Measurements from ENCODE around the gene RSPO4.

The RSPO4 gene

DNA sequence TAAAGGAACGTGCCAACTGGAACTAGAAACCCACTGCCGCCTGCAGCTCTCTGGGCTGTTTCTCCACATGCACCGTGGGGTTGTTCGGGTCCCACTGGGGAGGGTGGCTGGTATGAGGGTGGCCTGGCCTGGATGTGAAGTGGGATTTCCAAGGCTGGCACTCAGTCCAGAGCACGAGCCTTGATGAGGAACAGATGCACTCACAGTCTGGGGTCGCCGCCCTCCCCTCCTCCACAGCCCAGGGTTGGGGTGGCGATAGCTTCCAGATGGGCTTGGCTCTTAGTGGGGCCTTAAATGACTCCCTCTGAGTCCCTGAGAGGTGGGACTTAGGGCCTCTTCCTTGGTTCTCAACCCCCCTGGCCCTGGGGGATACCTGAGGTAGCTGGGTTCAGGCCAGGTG is 55.3 kb downstream of the RSPO4 start:
- Histone ChIP-seq H3K36me3 (ENCODE audit: control insufficient read depth in 2 of 2, insufficient read depth in 2 of 2, low read length in 2 of 2) (no peaks in the 10 kb centered on the region), H3K9ac (ENCODE audit: low read depth in 1 of 2, low read length in 2 of 2) (no peak overlapping the region), H3K4me1 (ENCODE audit: control insufficient read depth in 2 of 2, insufficient read depth in 2 of 2, low read length in 2 of 2) (no peaks in the 10 kb centered on the region), H3K9me3 (ENCODE audit: control insufficient read depth in 2 of 2, low read length in 2 of 2) (no peaks in the 10 kb centered on the region), H3K27ac (ENCODE audit: low read depth in 2 of 2, low read length in 2 of 2) (no peak overlapping the region), H3K27me3 (ENCODE audit: control insufficient read depth in 2 of 2, insufficient read depth in 2 of 2, low read length in 2 of 2) (peaks cover 0 to 2% of the 10 kb centered on the region in 2 donors), H3K4me3 (ENCODE audit: low read length in 2 of 2) (no peak overlapping the region)

DNA sequence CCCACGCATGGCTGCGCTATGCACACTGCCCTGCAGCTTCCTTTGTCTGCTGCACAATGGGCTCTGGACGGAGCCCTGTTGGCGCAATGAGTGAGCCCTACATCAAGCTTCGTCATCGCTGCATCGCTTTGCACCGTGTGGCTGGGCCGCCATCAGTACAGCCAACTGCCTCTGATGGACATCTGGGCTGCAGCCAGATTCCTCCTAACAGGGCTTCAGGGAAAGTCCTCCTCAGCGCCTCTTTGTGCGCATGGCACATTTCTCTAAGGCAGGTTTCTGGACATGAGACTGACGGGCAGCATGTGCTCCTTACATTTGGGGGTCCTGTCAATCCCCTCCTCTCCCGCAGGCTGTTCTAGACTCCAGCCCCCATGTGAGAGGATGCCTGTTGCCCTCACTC is 56.3 kb downstream of the RSPO4 start:
- Histone ChIP-seq H3K4me3 (ENCODE audit: low read length in 2 of 2) (no peak overlapping the region), H3K36me3 (ENCODE audit: control insufficient read depth in 2 of 2, insufficient read depth in 2 of 2, low read length in 2 of 2) (no peaks in the 10 kb centered on the region), H3K27me3 (ENCODE audit: control insufficient read depth in 2 of 2, insufficient read depth in 2 of 2, low read length in 2 of 2) (peaks cover 0 to 2% of the 10 kb centered on the region in 2 donors), H3K9me3 (ENCODE audit: control insufficient read depth in 2 of 2, low read length in 2 of 2) (no peaks in the 10 kb centered on the region), H3K27ac (ENCODE audit: low read depth in 2 of 2, low read length in 2 of 2) (no peak overlapping the region), H3K9ac (ENCODE audit: low read depth in 1 of 2, low read length in 2 of 2) (no peak overlapping the region), H3K4me1 (ENCODE audit: control insufficient read depth in 2 of 2, insufficient read depth in 2 of 2, low read length in 2 of 2) (no peaks in the 10 kb centered on the region)

DNA sequence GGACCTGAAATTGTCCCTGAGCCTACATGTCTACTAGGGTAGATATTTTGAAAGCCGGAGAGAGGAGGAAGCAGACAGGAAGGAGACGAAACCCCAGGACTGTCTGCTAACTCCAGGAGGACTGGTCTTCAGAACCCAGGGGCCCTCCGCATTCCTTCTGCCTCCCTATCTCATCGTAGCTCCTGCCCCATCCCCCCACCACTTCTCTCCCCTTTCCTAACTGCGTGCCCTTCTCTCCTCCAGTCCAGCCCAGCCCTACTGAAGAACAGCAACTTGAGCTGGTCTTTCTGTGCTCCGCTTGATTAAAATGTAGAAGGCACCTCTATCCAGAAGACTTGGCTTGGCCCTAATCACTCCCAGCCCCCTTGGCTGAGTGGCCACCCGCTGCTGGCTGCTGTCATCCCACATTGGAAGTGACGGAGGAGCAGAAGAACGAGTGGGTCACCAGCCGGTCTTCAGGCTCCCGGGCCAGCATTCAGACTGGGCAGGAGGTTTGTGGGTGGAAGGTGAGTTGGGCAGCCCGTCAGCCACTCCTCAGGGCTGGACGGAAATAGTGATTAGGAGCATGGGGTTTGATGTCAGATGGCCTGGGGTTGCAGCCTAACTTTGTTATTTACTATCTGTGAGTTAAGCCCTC is 57.2 kb downstream of the RSPO4 start:
- H3K9me3 ChIP-seq (ENCODE audit: control insufficient read depth in 2 of 2, low read length in 2 of 2): no peaks in the 10 kb centered on the region
- no peak overlapping the region for H3K27ac ChIP-seq (ENCODE audit: low read depth in 2 of 2, low read length in 2 of 2)
- H3K4me1 ChIP-seq (ENCODE audit: control insufficient read depth in 2 of 2, insufficient read depth in 2 of 2, low read length in 2 of 2): no peaks in the 10 kb centered on the region
- H3K36me3 ChIP-seq (ENCODE audit: control insufficient read depth in 2 of 2, insufficient read depth in 2 of 2, low read length in 2 of 2): no peaks in the 10 kb centered on the region
- no peak overlapping the region for H3K9ac ChIP-seq (ENCODE audit: low read depth in 1 of 2, low read length in 2 of 2)
- H3K4me3 ChIP-seq (ENCODE audit: low read length in 2 of 2): no peak overlapping the region
- H3K27me3 ChIP-seq (ENCODE audit: control insufficient read depth in 2 of 2, insufficient read depth in 2 of 2, low read length in 2 of 2): peaks cover 0 to 2% of the 10 kb centered on the region in 2 donors

DNA sequence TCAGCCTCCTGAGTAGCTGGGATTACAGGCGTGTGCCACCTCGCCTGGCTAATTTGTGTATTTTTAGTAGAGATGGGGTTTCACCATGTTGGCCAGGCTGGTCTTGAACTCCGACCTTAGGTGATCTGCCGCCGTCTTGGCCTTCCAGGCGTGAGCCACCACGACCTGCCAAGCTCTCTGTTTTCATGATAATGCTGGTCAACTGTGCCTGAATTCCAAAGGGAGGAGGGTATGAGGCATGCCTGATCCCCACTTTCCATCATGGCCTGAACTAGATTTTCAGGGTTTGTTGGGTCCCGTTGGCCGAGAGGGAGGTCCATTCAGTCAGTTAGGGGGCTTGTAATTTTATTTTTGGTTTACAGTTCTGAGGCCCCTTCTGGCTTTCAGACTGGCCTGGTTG is 58.0 kb downstream of the RSPO4 start:
- no peaks in the 10 kb centered on the region for H3K4me1 ChIP-seq (ENCODE audit: control insufficient read depth in 2 of 2, insufficient read depth in 2 of 2, low read length in 2 of 2)
- H3K36me3 ChIP-seq (ENCODE audit: control insufficient read depth in 2 of 2, insufficient read depth in 2 of 2, low read length in 2 of 2): no peaks in the 10 kb centered on the region
- H3K9me3 ChIP-seq (ENCODE audit: control insufficient read depth in 2 of 2, low read length in 2 of 2): no peaks in the 10 kb centered on the region
- no peak overlapping the region for H3K9ac ChIP-seq (ENCODE audit: low read depth in 1 of 2, low read length in 2 of 2)
- H3K27ac ChIP-seq (ENCODE audit: low read depth in 2 of 2, low read length in 2 of 2): no peak overlapping the region
- peaks cover 0 to 2% of the 10 kb centered on the region in 2 donors for H3K27me3 ChIP-seq (ENCODE audit: control insufficient read depth in 2 of 2, insufficient read depth in 2 of 2, low read length in 2 of 2)
- no peak overlapping the region for H3K4me3 ChIP-seq (ENCODE audit: low read length in 2 of 2)

DNA sequence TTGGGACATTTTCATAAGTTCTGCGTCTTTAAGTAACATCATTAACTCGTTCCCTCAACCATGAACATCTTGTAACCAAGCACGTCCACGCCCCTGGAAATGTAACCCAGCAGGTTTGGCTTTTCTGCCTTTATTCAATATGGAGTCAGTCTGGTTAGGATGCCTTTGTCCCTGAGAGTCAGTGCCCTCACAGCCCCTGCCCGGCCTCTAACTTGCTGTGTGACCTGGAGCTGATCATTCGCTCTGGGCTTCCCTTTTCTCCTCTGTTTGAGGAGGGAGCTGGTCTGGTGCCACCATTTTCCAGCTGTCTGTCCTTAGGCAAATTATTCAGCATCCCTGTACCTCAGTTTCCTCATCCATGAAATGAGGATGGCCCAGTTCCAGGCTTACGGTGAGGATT is 59.5 kb downstream of the RSPO4 start:
- no peak overlapping the region for H3K27ac ChIP-seq (ENCODE audit: low read depth in 2 of 2, low read length in 2 of 2)
- no peaks in the 10 kb centered on the region for H3K9me3 ChIP-seq (ENCODE audit: control insufficient read depth in 2 of 2, low read length in 2 of 2)
- no peak overlapping the region for H3K4me3 ChIP-seq (ENCODE audit: low read length in 2 of 2)
- no peaks in the 10 kb centered on the region for H3K36me3 ChIP-seq (ENCODE audit: control insufficient read depth in 2 of 2, insufficient read depth in 2 of 2, low read length in 2 of 2)
- no peak overlapping the region for H3K9ac ChIP-seq (ENCODE audit: low read depth in 1 of 2, low read length in 2 of 2)
- H3K27me3 ChIP-seq (ENCODE audit: control insufficient read depth in 2 of 2, insufficient read depth in 2 of 2, low read length in 2 of 2): peaks cover 0 to 2% of the 10 kb centered on the region in 2 donors
- no peaks in the 10 kb centered on the region for H3K4me1 ChIP-seq (ENCODE audit: control insufficient read depth in 2 of 2, insufficient read depth in 2 of 2, low read length in 2 of 2)

DNA sequence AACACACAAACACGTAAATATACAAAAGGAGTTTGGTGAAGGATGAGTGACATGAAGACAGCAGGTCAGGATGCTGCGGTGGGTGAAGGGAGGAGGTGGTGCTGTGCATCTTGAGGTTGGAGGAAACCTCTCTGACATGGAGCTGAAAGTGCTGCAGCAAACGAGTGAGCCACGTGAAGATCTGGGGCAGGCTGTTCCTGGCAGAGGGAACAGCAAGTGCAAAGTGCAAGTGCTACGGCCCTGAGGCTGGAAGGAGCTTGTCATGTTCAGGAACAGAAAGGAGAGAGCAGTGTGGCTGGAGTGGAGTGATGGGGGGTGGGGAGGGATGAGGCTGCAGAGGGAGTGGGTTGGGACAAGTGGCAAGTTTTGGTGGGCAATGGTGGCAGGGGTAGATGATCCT is 61.2 kb downstream of the RSPO4 start:
- no peak overlapping the region for H3K9ac ChIP-seq (ENCODE audit: low read depth in 1 of 2, low read length in 2 of 2)
- H3K36me3 ChIP-seq (ENCODE audit: control insufficient read depth in 2 of 2, insufficient read depth in 2 of 2, low read length in 2 of 2): no peaks in the 10 kb centered on the region
- H3K4me1 ChIP-seq (ENCODE audit: control insufficient read depth in 2 of 2, insufficient read depth in 2 of 2, low read length in 2 of 2): no peaks in the 10 kb centered on the region
- no peak overlapping the region for H3K4me3 ChIP-seq (ENCODE audit: low read length in 2 of 2)
- H3K27ac ChIP-seq (ENCODE audit: low read depth in 2 of 2, low read length in 2 of 2): no peak overlapping the region
- peaks cover 0 to 2% of the 10 kb centered on the region in 2 donors for H3K27me3 ChIP-seq (ENCODE audit: control insufficient read depth in 2 of 2, insufficient read depth in 2 of 2, low read length in 2 of 2)
- no peaks in the 10 kb centered on the region for H3K9me3 ChIP-seq (ENCODE audit: control insufficient read depth in 2 of 2, low read length in 2 of 2)

DNA sequence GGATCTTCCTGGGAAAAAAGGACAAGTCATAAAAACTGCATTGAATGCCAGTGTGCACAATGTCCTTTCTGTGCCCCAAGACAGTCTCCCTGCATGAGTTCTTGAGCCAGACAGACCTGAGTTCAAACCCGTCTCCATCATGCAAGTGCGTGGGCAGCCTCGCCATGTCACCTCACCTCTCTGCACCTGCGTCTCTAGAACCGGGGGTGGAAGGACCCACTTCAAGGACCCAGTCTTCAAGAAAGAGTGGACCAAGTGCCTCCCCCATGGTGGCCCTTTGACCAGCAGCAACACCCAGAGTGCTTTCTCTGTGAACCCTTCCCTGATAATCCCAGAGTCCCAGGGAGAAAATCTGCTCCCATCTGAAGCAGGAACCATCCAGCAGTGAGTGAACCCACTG is 62.5 kb downstream of the RSPO4 start:
- Histone ChIP-seq H3K36me3 (ENCODE audit: control insufficient read depth in 2 of 2, insufficient read depth in 2 of 2, low read length in 2 of 2) (no peaks in the 10 kb centered on the region), H3K9me3 (ENCODE audit: control insufficient read depth in 2 of 2, low read length in 2 of 2) (no peaks in the 10 kb centered on the region), H3K9ac (ENCODE audit: low read depth in 1 of 2, low read length in 2 of 2) (no peak overlapping the region), H3K4me1 (ENCODE audit: control insufficient read depth in 2 of 2, insufficient read depth in 2 of 2, low read length in 2 of 2) (no peaks in the 10 kb centered on the region), H3K27me3 (ENCODE audit: control insufficient read depth in 2 of 2, insufficient read depth in 2 of 2, low read length in 2 of 2) (peaks cover 0 to 2% of the 10 kb centered on the region in 2 donors), H3K27ac (ENCODE audit: low read depth in 2 of 2, low read length in 2 of 2) (no peak overlapping the region), H3K4me3 (ENCODE audit: low read length in 2 of 2) (no peak overlapping the region)

DNA sequence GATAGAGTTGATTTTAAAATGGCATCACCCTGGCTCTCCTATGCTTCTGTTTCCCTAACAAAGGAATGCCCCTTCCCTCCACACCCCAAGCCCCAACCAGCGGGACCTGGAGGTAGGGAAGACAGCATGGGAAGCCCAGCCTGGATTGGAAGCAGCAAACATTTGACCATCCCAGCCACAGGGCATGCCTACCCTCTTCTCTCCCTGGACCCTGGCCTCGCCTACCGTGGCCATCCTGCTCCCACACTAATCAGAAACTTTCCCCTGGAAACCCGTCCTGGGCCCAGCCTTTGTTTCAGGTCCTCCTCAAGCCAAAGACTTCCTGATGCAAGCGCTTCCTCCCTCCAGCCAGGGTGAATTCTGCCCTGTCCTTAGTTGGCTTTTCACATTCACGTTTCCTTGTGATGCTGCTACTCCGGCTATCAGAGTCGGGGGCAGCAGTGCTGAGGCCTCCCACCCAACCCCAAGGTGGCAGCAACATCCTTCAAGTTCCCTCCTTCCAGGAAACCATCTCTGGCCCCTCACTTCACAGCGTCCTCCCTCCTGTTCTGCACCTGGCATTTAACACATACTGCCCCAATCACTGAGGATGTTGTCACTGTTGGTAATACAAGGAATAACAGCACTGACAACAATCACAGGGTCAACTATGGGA is 67.8 kb downstream of the RSPO4 start:
- Histone ChIP-seq H3K27ac (ENCODE audit: low read depth in 2 of 2, low read length in 2 of 2) (no peak overlapping the region), H3K9ac (ENCODE audit: low read depth in 1 of 2, low read length in 2 of 2) (no peak overlapping the region), H3K4me1 (ENCODE audit: control insufficient read depth in 2 of 2, insufficient read depth in 2 of 2, low read length in 2 of 2) (no peaks in the 10 kb centered on the region)

DNA sequence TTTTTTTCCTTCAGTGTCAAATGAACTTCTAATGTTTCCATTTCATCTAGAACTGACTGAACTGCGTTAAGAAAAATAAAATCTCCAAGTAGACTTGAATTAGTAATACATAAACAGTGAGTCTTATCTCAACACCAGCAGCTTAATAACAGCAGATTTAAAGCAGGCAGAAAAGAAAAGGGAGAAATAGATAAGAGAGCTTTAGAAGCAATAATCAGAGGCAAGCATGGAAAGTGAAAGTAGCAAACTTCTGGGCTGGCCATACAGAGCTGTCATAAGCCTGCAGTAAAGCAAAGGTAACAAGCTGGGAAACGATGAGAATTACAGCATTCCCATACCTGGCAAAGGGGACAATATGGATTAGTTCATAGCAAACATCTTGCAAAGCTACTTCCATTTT is 69.1 kb downstream of the RSPO4 start:
- Histone ChIP-seq H3K27me3 (ENCODE audit: control insufficient read depth in 2 of 2, insufficient read depth in 2 of 2, low read length in 2 of 2) (no peaks in the 10 kb centered on the region), H3K4me1 (ENCODE audit: control insufficient read depth in 2 of 2, insufficient read depth in 2 of 2, low read length in 2 of 2) (no peaks in the 10 kb centered on the region), H3K27ac (ENCODE audit: low read depth in 2 of 2, low read length in 2 of 2) (no peak overlapping the region), H3K4me3 (ENCODE audit: low read length in 2 of 2) (no peak overlapping the region), H3K9ac (ENCODE audit: low read depth in 1 of 2, low read length in 2 of 2) (no peak overlapping the region), H3K36me3 (ENCODE audit: control insufficient read depth in 2 of 2, insufficient read depth in 2 of 2, low read length in 2 of 2) (no peaks in the 10 kb centered on the region), H3K9me3 (ENCODE audit: control insufficient read depth in 2 of 2, low read length in 2 of 2) (peaks cover 0 to 11% of the 10 kb centered on the region in 2 donors)

More for the DNA sequence above, 67.8 kb downstream of the RSPO4 start:
- H3K4me3 ChIP-seq (ENCODE audit: low read length in 2 of 2): no peak overlapping the region
- no peaks in the 10 kb centered on the region for H3K36me3 ChIP-seq (ENCODE audit: control insufficient read depth in 2 of 2, insufficient read depth in 2 of 2, low read length in 2 of 2)
- H3K9me3 ChIP-seq (ENCODE audit: control insufficient read depth in 2 of 2, low read length in 2 of 2): peaks cover 0 to 11% of the 10 kb centered on the region in 2 donors
- H3K27me3 ChIP-seq (ENCODE audit: control insufficient read depth in 2 of 2, insufficient read depth in 2 of 2, low read length in 2 of 2): no peaks in the 10 kb centered on the region

DNA sequence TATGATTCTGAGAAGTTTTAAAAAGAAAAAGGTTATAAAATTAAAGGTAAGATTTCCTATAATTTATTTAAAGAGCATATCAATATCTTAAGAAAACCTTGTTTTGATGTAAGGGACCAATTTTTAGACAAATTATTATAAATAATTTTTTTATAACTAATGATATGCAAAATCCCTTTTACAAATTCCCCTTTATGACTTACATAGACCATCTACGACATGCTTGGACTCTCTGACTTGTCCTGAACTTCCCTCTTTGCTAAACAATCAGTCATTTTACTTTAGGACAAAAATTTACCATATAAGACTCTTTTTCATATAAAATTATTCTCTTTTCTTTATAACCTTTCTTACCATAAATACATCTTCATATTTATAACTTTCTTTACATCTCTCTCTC is 70.7 kb downstream of the RSPO4 start:
- H3K9ac ChIP-seq (ENCODE audit: low read depth in 1 of 2, low read length in 2 of 2): no peak overlapping the region
- H3K9me3 ChIP-seq (ENCODE audit: control insufficient read depth in 2 of 2, low read length in 2 of 2): peaks cover 0 to 11% of the 10 kb centered on the region in 2 donors
- H3K4me1 ChIP-seq (ENCODE audit: control insufficient read depth in 2 of 2, insufficient read depth in 2 of 2, low read length in 2 of 2): no peaks in the 10 kb centered on the region
- no peaks in the 10 kb centered on the region for H3K27me3 ChIP-seq (ENCODE audit: control insufficient read depth in 2 of 2, insufficient read depth in 2 of 2, low read length in 2 of 2)
- H3K4me3 ChIP-seq (ENCODE audit: low read length in 2 of 2): no peak overlapping the region
- no peaks in the 10 kb centered on the region for H3K36me3 ChIP-seq (ENCODE audit: control insufficient read depth in 2 of 2, insufficient read depth in 2 of 2, low read length in 2 of 2)
- no peak overlapping the region for H3K27ac ChIP-seq (ENCODE audit: low read depth in 2 of 2, low read length in 2 of 2)
